GM12892 (cell line): ENCODE measurements around the gene FLII.
"Not testable (repeated sequence)": the region's sequence is repeated elsewhere in the genome, so short reads cannot be mapped to it uniquely, and the experiment has no call there.

Experiments
- DNase-seq: peaks from one replicate; pipeline ENCODE4 v3.0.0; 2011; ENCODE audit not compliant: insufficient read length
- FAIRE-seq: peaks from 2 replicates; lab custom pipeline; 2011; peaks lifted over from hg19 to GRCh38; lab: Jason Lieb, UNC
- POLR2A ChIP-seq: IDR thresholded peaks from 2 replicates; pipeline ENCODE4 v1.6.1; 2011; ENCODE audit warnings: low read depth, low read length, control low read depth
- POLR2AphosphoS5 ChIP-seq: IDR thresholded peaks from 2 replicates; pipeline ENCODE4 v1.6.1; 2011; ENCODE audit warnings: low read depth, low read length, control low read depth
- TAF1 ChIP-seq: IDR thresholded peaks from 2 replicates; pipeline ENCODE4 v1.6.1; 2011; ENCODE audit warnings: low read depth, mild to moderate bottlenecking, control low read depth, low read length, borderline replicate concordance

The FLII gene

DNA sequence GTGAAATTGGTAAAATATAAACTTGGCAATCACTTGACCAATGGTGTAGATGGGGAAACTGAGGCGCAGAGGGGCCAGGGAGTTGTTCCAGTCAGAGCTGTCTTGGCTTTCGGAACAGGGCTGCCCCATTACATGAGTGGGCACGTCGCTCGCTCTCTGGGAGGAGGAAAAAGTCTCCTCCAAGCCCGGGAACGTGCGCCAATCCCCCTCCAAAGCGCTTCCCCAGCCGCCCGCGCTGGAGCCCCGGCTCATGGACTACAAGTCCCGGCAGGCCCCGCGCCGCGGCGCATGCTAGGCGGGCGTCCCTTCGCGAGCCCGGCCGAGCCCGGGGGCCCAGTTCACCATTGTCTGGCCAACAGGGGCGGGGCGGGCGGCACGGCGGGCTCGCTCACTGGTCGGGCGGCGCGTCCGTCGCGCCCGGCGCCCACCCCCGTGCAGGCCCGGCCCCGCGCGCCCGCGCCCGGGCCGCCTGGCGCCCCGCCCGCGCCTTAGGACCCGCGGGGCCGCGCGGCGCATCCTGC lies 33.4 kb downstream of the FLII start, which contains the start of gene LLGL1:
TSS of gene LLGL1 (plus strand) at position 515 of the 521 bp plus-strand sequence. CDS start 48 bp downstream, outside the sequence.
- peak; percentile 97 for FAIRE-seq
- TF ChIP-seq POLR2AphosphoS5 (no peak), POLR2A (no peak), TAF1 (no peak)

DNA sequence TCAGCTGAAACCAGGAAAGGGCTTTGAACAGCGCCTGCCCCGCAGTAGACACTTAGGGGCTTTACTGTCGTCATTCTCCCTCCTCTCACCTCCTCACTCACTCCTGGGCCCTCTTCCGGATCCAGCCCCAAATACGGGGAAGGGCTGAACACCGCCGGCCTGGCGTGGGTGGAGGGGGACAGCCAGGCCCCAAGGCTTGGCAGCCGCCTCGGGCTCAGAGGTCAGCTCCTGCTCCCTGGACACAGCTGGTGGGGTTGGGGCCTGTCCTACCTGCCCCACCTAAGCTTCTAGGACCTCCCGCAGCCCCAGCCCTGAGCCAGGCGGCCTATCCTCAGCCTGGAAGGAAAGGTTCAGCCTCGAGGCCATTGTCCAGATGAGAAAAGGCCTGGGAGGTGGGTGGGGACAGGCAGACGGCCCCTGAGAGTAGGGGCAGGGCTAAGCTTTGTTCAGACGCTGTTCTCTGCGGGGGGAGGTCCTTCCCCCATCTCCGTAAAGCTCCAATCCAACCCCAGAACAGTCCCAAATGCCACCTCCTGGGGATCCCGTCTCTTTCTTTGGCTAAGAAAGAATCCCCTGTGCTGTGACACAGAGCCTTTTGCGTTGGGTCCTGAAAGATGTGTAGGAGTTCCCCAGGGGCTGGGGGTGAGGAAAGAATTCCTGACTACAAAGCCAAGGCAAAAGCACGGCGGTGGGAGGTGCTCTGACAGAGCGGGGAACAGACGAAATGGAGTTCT lies 34.0 kb downstream of the FLII start:
- no peak for FAIRE-seq
- DNase-seq, result no peak
- TF ChIP-seq TAF1 (no peak), POLR2AphosphoS5 (no peak), POLR2A (no peak)

More for the DNA sequence above, 33.4 kb downstream of the FLII start, which contains the start of gene LLGL1:
- peak; percentile 100 for DNase-seq

DNA sequence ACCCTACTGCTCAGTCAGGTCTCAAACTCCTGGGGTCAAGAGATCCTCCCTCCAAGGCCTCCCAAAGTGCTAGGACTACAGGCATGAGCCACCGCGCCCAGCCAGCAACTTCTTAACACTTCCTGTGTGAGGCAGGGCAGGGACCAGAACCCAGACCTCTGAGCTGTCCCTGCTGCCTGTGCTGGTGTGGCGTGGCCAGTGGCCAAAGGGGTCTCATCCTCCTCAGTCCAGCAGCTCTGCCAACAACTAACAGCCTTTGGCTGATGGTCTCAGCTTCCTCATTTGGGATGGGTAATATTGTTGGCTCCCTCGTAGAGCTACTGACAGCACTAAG lies 34.5 kb downstream of the FLII start:
- FAIRE-seq (no peak), DNase-seq (no peak)
- no peak for TF ChIP-seq POLR2AphosphoS5
- TF ChIP-seq TAF1, result no peak
- no peak for TF ChIP-seq POLR2A

DNA sequence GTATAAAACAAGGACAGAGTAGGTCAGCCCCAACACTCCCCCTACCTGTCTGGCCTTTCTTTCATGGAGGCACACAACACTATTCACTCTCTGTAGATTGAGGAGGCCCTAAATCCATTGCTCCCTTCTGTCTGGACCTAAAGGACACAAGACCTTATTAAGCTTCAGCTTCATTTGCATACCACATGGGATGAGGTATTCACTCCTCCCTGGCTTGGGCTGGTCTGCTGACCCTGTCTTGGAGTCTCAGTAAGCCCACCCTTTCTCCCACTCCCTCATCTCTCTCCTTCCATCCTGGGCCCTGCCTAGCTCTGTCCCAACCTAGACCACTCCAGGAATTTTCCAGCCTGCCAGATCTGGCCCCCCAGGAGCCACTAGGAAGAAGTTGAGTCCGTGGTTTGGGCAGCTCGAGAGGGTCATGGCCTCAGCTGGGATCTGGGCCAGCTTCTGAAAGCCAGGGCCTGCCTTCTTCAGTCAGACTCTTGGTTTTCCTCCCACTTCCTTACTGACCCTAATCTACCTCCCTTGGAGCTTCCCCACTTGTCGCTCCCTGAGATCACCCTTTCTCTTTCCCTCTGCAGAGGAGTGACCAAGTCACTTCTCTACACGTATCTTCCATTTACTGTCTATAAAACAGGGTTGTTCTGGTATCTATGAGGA lies 39.7 kb downstream of the FLII start:
- DNase-seq (no peak), FAIRE-seq (no peak)
- TF ChIP-seq POLR2A, result no peak
- TF ChIP-seq POLR2AphosphoS5, result no peak
- TF ChIP-seq TAF1, result no peak

DNA sequence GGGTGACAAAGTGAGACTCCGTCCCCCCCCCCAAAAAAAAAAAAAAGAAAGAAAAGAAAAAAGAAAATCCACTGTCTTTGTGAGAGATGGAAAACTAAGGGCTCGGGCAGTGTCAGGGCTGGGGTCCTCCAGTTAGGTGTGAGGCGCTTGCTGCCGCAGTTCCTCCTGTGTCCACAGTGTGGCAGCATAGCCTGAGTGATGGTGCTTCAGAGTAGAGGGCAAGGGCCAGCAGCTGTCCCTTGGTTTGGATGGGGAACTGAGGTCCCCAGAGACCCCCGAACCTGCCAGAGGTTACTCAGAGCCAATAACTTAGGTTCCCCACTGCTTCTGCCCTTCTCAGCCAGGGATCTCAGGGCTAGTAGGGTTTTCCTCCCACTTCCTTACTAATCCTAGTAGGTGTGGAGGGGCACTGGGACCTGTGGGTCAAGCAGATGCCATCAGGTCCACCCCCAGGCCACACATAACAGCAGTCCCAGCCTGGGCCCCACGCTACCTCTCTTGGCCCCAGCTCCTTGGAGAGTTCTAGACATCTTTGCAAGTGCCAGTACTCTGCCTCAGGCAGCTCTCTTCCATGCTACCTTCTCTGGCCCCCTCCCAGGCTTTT lies 41.0 kb downstream of the FLII start:
- peak; percentile 92 for FAIRE-seq
- peak; percentile 75 for DNase-seq
- TF ChIP-seq POLR2A (no peak), TAF1 (no peak), POLR2AphosphoS5 (no peak)

DNA sequence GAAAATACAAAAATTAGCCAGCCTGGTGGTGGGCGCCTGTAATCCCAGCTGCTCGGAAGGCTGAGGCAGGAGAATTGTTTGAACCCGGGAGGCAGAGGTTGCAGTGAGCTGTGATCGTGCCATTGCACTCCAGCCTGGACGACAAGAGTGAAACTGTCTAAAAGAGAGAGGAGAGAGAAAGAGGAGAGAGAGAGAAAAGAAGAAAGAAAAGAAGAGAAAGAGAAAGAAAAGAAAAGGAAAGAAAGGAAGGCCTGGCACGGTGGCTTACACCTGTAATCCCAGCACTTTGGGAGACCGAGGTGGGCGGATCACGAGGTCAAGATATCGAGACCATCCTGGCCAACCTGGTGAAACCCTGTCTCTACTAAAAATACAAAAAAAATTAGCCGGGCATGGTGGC lies 41.6 kb downstream of the FLII start:
- not testable (repeated sequence) for DNase-seq, FAIRE-seq

DNA sequence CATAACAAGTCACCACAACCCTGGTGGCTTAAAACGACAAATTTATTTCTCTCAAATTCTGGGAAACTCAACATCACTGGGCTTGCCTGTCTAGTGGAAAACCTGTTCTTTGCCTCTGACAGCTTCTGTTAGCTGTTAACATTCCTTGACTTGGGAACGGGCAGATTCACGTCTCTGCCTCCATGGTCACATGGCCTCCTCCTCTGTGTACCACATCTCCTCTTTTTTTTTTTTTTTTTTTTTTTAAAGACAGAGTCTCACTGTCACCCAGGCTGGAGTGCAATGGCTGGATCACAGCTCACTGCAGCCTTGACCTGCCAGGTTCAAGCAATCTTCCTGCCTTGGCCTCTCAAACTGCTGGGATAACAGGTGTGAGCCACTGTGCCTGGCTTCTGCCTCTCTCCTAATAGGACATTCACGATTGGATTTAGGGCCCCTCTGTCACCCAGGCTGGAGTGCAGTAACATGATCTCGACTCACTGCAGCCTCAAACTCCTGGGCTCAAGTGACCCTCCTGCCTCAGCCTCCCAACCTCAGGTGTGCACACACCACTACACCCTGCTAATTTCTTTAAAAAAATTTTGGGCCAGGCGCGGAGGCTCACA lies 44.8 kb downstream of the FLII start:
- FAIRE-seq, result no peak
- DNase-seq, result no peak
- TF ChIP-seq POLR2A, result no peak
- no peak for TF ChIP-seq POLR2AphosphoS5
- TF ChIP-seq TAF1, result no peak

DNA sequence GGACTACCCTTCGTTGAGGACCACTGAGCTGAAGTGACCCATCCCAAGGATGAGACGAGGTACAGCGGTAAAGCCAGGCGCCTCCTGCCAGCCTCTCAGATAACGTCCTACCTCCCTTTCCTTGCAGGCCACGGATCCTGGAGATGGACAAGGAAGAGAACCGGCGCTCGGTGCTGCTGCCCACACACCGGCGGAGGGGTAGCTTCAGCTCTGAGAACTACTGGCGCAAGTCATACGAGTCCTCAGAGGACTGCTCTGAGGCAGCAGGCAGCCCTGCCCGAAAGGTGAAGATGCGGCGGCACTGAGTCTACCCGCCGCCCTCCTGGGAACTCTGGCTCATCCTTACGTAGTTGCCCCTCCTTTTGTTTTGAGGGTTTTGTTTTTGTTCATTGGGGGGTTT lies 50.4 kb downstream of the FLII start:
- no peak for DNase-seq
- TF ChIP-seq POLR2AphosphoS5, result no peak
- no peak for TF ChIP-seq TAF1
- no peak for TF ChIP-seq POLR2A
- no peak for FAIRE-seq

DNA sequence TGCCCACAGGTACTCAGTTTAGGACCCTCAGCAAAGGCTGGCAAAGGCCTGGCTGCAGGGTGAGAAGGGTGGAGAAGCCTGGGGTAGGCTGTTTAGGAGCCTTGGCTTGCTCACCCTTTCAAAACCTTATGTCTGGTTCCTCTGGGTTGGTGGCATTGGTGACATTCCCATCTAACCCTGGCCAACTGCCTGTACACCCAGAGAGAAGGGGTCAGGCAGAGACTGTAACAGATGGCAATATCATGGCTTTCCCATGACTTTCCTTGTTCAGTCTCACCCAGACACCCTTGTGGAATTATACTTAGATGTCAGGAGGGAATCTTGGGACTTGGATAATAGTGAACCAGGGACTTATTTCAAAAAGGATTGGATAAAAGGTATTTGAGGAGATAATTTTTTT lies 51.6 kb downstream of the FLII start:
- no peak for FAIRE-seq
- TF ChIP-seq POLR2A (no peak), POLR2AphosphoS5 (no peak), TAF1 (no peak)
- no peak for DNase-seq

DNA sequence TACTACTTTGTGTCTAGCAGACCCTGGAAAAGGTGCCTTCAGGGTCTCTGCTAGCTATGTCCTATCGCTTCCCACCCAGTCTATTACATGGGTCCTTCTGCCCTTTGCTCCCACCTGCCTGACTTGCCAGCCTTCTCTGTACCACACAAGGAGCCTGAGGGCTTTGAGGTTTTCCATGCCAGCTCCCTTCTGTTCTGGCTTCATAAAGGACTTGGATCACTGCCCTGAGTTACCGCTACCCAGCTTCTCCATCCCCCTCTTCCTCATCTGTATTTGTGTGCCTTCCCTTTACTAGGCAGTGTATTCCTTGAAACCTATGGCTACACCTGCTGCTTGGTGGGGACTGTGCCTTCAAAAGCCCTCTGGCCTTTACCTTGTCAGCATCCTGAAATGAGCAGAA lies 52.7 kb downstream of the FLII start:
- TF ChIP-seq TAF1, result no peak
- no peak for TF ChIP-seq POLR2AphosphoS5
- DNase-seq (no peak), FAIRE-seq (no peak)

DNA sequence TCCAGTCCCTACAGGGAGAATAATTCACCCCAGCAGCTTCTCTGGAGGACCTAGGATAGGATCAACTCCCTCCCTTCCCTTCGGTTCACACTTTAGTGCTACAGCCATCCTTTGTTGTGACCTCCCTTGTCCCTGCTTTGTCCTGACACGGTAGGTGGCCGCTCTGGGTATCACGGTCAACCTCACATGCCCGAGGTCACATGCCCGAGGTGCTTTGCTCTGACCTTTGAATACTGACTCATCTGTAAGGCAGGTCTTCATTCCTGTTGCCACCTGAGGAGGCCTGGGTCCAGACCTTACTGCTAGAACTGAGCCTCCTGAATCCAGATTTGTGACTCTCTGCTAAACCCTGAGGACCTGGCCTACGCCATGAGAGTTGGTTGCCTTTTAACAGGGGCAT lies 55.2 kb downstream of the FLII start:
- DNase-seq (no peak), FAIRE-seq (no peak)
- TF ChIP-seq POLR2A, result no peak
- TF ChIP-seq TAF1, result no peak
- TF ChIP-seq POLR2AphosphoS5, result no peak

DNA sequence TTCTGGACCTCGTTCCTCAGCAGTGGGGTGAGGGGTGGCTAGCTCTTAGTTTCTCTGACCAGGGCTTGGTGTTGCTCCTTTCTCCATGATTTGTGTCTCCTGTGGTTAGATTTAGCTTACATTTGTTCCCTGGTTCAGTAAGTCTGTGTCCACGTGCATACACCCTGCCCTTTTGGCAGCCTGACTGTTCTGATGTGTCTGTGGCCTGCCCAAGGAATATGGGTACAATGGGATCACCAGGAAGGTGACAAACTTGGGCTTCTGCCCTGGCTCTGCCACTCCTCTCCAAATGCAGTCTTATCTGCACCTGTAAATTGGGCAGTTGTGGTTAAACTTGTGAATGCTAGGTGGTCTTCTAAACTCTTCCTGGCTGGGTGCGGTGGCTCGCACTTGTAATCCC lies 57.4 kb downstream of the FLII start:
- TF ChIP-seq POLR2AphosphoS5 (no peak), TAF1 (no peak), POLR2A (no peak)
- no peak for DNase-seq
- FAIRE-seq, result no peak
